Suprapubic skin (tissue), 4 donors: ENCODE results near the gene PIN1. TPM values are rescaled to one million over a fixed set of nuclear protein-coding genes. Genes with fewer than 3 reads are reported as not detected.

Experiments used
- DNase-seq, 2 donors: peaks; one replicate each; pipeline ENCODE4 v3.0.0-alpha.2; 2019; ENCODE audit warnings: low spot score in 2 of 2
- H3K27ac ChIP-seq: fragments of 200-600 bp; sonication (generic); one replicate; pipeline ENCODE4 v1.5.1; 2019
- H3K27me3 ChIP-seq: fragments of 200-600 bp; sonication (generic); one replicate; pipeline ENCODE4 v1.5.1; 2019
- H3K36me3 ChIP-seq: fragments of 200-600 bp; sonication (generic); one replicate; pipeline ENCODE4 v1.5.1; 2019
- H3K4me1 ChIP-seq: fragments of 200-600 bp; sonication (generic); one replicate; pipeline ENCODE4 v1.5.1; 2019
- H3K4me3 ChIP-seq: fragments of 200-600 bp; sonication (generic); one replicate; pipeline ENCODE4 v1.5.1; 2019; ENCODE audit warnings: mild to moderate bottlenecking
- H3K9me3 ChIP-seq: fragments of 200-600 bp; sonication (generic); one replicate; pipeline ENCODE4 v1.5.1; 2019
- EP300 ChIP-seq: sonication (generic); formaldehyde crosslinking; IDR thresholded peaks from one replicate; pipeline ENCODE4 v1.6.1; 2017; ENCODE audit warnings: antibody characterized with exemption
- POLR2A ChIP-seq, 2 donors: fragments of 450-650 bp; IDR thresholded peaks; one replicate each; pipeline ENCODE4 v1.6.1; 2017; ENCODE audit warnings: antibody characterized with exemption in 2 of 2, mild to moderate bottlenecking in 2 of 2, moderate library complexity in 2 of 2
- POLR2AphosphoS5 ChIP-seq, 3 donors: sonication (generic); formaldehyde crosslinking; IDR thresholded peaks; one replicate each; pipeline ENCODE4 v1.6.1; 2017; ENCODE audit warnings: antibody characterized with exemption in 3 of 3
- WGBS: methylation state at CpG from one replicate; pipeline ENCODE4 v1.1.5; 2018; 5-methylcytosine and 5-hydroxymethylcytosine counted together
- total RNA-seq, 4 donors: library from RNA; depleted of rRNA; stranded (reverse); fragments of >200 nt; gene quantifications; one replicate each; pipeline ENCODE4 v1.1.0, GENCODE V29; 2016
- TF ChIP-seq, protein P1 (sequence below), 2 donors: fragments of 200-600 bp in 1 of 2; fragments of 450-650 bp in 1 of 2; sonication (generic) in 1 of 2; IDR thresholded peaks; one replicate each; pipeline ENCODE4 v1.5.1; 2016 to 2019; ENCODE audit warnings: antibody characterized with exemption in 2 of 2, mild to moderate bottlenecking in 1 of 2, moderate library complexity in 1 of 2

PIN1 gene
- total RNA-seq, 4 donors from 2014 or later = 60.5 to 75.9 (median 65.8) TPM

DNA sequence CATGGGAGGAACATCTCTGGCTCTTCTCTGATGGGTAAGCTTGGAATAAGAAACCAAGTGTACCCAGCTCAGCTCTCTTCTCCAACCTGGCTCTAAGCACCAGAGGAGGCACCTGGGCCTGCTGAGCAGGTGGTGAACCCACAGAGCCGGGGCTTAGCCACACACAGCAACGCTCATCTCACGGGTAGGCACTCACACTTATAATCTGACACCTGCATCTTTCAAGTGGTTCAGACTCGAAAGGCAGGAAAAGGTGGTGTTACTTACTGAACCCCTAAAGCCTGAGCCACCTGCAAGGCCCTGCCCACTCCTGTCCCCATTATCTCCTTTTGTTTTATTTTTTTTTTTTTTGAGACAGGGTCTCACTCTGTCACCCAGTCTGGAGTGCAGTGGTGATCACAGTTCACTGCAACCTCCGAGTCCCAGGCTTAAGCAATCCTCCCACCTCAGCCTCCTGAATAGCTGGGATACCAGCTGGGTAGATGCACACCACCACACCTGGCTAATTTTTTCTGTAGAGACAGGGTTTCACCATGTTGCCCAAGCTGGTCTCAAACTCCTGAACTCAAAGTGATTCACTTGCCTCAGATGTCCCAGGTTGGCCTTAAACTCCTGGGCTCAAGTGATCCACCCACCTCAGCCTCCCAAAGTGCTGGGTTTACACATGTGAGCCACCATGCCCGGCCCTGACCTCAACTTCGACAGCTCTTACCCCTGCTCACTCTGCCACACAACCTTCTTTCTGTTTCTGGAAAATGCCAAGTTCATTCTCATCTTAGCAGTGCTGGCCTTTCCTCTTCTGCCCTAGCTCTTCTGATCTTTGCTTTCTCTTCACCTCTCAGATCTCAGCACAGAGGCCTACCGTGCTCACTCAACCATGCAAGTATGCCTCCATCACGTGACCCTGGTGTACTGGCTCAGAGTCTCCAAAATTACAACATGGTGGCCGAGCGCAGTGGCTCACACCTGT is 26.0 kb upstream of the PIN1 start:
- no peak overlapping the region for H3K4me3 ChIP-seq
- DNase-seq = no peak
- no peaks in the 10 kb centered on the region for H3K4me1 ChIP-seq
- 87% methylated on average over 11 of the region's 11 CpGs for WGBS
- no peaks in the 10 kb centered on the region for H3K27me3 ChIP-seq
- no peak for TF ChIP-seq POLR2A (IDR thresholded peaks at IDR 0.05)
- no peak for TF ChIP-seq EP300
- TF ChIP-seq, protein P1, sequence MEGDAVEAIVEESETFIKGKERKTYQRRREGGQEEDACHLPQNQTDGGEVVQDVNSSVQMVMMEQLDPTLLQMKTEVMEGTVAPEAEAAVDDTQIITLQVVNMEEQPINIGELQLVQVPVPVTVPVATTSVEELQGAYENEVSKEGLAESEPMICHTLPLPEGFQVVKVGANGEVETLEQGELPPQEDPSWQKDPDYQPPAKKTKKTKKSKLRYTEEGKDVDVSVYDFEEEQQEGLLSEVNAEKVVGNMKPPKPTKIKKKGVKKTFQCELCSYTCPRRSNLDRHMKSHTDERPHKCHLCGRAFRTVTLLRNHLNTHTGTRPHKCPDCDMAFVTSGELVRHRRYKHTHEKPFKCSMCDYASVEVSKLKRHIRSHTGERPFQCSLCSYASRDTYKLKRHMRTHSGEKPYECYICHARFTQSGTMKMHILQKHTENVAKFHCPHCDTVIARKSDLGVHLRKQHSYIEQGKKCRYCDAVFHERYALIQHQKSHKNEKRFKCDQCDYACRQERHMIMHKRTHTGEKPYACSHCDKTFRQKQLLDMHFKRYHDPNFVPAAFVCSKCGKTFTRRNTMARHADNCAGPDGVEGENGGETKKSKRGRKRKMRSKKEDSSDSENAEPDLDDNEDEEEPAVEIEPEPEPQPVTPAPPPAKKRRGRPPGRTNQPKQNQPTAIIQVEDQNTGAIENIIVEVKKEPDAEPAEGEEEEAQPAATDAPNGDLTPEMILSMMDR (IDR thresholded peaks at IDR 0.05) = no peak
- no peak for TF ChIP-seq POLR2AphosphoS5 (IDR thresholded peaks at IDR 0.05)
- peaks cover 54% of the 10 kb centered on the region for H3K36me3 ChIP-seq
- H3K27ac ChIP-seq = no peak overlapping the region
- no peaks in the 10 kb centered on the region for H3K9me3 ChIP-seq

DNA sequence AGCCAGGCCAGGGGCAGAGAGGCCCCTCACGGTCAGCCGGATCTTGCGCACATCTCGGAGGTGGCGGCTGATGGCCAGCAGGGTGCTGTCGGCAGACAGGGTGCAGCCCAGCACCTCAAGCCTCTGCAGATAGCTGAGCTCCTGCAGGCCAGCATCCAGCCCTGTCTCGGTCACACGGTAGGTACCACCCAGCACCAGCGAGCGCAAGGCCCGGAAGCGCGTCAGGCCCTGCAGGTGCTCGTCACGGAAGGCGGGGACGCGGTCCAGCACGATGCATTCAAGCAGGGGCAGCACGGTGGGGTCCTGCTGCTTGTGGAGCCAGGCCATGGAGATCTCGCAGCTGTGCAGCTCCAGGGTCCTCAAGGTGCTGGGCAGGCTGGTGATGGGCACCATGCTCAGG is 24.0 kb upstream of the PIN1 start:
- H3K27ac ChIP-seq = no peak overlapping the region
- 97% methylated on average over 5 of the region's 21 CpGs for WGBS
- no peak overlapping the region for H3K4me3 ChIP-seq
- no peaks in the 10 kb centered on the region for H3K4me1 ChIP-seq
- peaks cover 51% of the 10 kb centered on the region for H3K36me3 ChIP-seq
- no peaks in the 10 kb centered on the region for H3K27me3 ChIP-seq
- TF ChIP-seq, protein P1 (IDR thresholded peaks at IDR 0.05) = no peak
- TF ChIP-seq POLR2AphosphoS5 (IDR thresholded peaks at IDR 0.05) (no peak), POLR2A (IDR thresholded peaks at IDR 0.05) (no peak), EP300 (no peak)
- DNase-seq = no peak
- H3K9me3 ChIP-seq = no peaks in the 10 kb centered on the region

DNA sequence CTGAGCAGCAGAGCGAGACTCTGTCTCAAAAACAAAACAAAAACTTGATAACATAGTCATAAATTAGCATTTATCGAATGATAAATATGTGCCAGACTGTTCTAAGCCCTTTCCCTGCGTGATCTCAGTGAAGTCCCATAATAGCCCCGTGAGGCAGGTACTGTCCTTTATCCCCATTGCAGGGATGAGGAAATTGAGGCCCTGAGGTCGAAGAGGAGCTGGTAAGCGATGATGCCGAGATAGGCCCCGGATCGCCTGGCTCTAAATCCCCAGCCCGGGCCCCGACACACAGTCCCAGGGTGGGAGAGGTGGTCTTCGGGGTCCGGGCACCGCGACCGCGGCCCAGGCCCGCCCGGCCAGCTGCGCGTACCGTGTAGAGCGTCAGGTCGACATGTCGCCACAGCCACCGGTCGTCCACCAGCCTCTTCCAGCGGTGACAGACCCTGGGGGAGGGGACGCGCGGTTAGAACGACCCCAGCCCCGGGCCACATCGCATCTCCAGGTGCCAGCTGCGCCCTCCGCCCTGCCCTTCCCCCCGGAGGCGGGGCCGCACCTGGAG is 16.9 kb upstream of the PIN1 start:
- 19% methylated on average over 7 of the region's 39 CpGs for WGBS

DNA sequence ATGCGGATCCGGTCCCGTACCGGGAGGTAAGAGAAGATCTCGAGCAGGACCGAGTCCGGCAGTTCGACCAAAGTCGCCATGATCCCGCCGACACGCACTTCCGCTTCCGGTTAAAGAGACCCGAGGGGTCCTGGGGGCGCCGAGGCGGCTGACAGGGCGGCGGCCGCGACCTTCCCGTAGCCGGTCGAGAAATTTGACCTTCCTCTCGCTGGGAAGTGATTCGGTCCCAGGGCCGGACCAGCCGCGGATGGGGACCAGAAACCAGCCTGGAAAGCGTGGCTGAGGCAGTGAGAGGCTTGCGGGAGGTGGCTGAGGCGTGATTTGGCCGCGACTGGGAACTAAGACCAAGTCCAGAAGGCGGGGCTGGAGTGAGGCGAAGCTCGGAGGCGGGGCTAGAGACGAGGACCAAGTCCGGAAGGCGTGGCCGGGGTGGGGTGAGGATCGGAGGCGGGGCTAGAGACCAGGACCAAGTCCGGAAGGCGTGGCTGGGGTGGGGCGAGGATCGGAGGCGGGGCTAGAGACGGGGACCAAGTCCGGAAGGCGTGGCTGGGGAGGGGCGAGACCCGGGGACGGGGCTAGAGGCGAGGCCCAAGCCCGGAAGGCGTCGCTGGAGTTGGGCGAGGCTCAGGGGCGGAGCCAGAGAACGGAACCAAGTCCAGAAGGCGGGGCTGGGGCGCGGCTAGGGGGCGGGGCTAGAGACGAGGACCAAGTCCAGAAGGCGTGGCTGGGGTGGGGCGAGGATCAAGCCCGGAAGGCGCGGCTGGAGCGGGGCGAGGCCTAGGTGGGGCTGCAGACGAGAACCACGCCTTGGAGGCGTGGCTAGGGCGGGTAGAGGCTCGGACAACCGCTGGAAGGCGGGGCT is 16.2 kb upstream of the PIN1 start, which contains the start of gene FBXL12:
FBXL12 (minus strand) TSS at position 346 of the 862 bp plus-strand sequence; CDS start at position 80, 266 bp downstream.
- no peaks in the 10 kb centered on the region for H3K27me3 ChIP-seq
- peak; percentile 100 for DNase-seq
- H3K4me1 ChIP-seq = peaks cover 19% of the 10 kb centered on the region
- H3K4me3 ChIP-seq = peak within 1 kb of the TSS; percentile 68
- H3K9me3 ChIP-seq = no peaks in the 10 kb centered on the region
- peak within 1 kb of the TSS; percentile 94 for H3K27ac ChIP-seq
- peaks cover 2% of the 10 kb centered on the region for H3K36me3 ChIP-seq
- peak in 1 of 2 donors; percentile 78 for TF ChIP-seq POLR2A (IDR thresholded peaks at IDR 0.05)
- TF ChIP-seq, protein P1 (IDR thresholded peaks at IDR 0.05) = no peak
- TF ChIP-seq EP300 = no peak
- peak in 2 of 3 donors; percentile 44 to 77 for TF ChIP-seq POLR2AphosphoS5 (IDR thresholded peaks at IDR 0.05)
- under 1% methylated on average over 60 of the region's 82 CpGs for WGBS

More for the DNA sequence above, 16.9 kb upstream of the PIN1 start:
- Histone ChIP-seq H3K36me3 (peaks cover 7% of the 10 kb centered on the region), H3K4me3 (peak overlapping the region; percentile 68), H3K9me3 (no peaks in the 10 kb centered on the region), H3K4me1 (peaks cover 19% of the 10 kb centered on the region), H3K27me3 (no peaks in the 10 kb centered on the region), H3K27ac (peak overlapping the region; percentile 94)
- no peak for DNase-seq
- TF ChIP-seq POLR2A (IDR thresholded peaks at IDR 0.05) (no peak), EP300 (no peak), POLR2AphosphoS5 (IDR thresholded peaks at IDR 0.05) (no peak)
- TF ChIP-seq, protein P1 (IDR thresholded peaks at IDR 0.05) = no peak
